Fibroblast of lung (primary cell): Measurements from ENCODE around the gene AMOTL1. TPM values are rescaled to one million over a fixed set of nuclear protein-coding genes. Genes with fewer than 3 reads are reported as not detected.

ENCODE experiments used
- DNase-seq, 2 donors: peaks; one replicate each; pipeline versions ENCODE4 v3.0.0 to v3.0.0-alpha.2; 2010; ENCODE audit warnings: low read depth in 2 of 2
- H2AFZ ChIP-seq: 2 replicates; pipeline ENCODE4 v1.5.1; 2012; ENCODE audit warnings: low read length, control low read depth, inconsistent platforms
- H3K27ac ChIP-seq: 2 replicates; pipeline ENCODE4 v1.5.1; 2011; ENCODE audit warnings: low read length, control low read depth; ENCODE audit not compliant: insufficient read depth
- H3K27me3 ChIP-seq: 2 replicates; pipeline ENCODE4 v1.5.1; 2011; ENCODE audit warnings: mild to moderate bottlenecking, low read length; ENCODE audit not compliant: control insufficient read depth, insufficient read depth
- H3K36me3 ChIP-seq: 2 replicates; pipeline ENCODE4 v1.5.1; 2011; ENCODE audit warnings: low read length; ENCODE audit not compliant: control insufficient read depth, insufficient read depth
- H3K4me1 ChIP-seq: 2 replicates; pipeline ENCODE4 v1.5.1; 2011; ENCODE audit warnings: low read length; ENCODE audit not compliant: control insufficient read depth, insufficient read depth; ENCODE audit errors: extremely low read depth
- H3K4me2 ChIP-seq: 2 replicates; pipeline ENCODE4 v1.5.1; 2011; ENCODE audit warnings: low read length, control low read depth; ENCODE audit not compliant: insufficient read depth; ENCODE audit errors: extremely low read depth
- H3K4me3 ChIP-seq, 4 experiments: fragments of 200-600 bp in 1 of 4; sonication (generic) in 1 of 4; replicated peaks in 1 of 4; 2 replicates each; pipeline ENCODE4 v1.5.1; 2011 to 2016; ENCODE audit warnings: low read length in 4 of 4, low read depth in 3 of 4, mild to moderate bottlenecking in 3 of 4, control low read depth in 2 of 4, inconsistent platforms in 1 of 4, mixed read lengths in 1 of 4; ENCODE audit not compliant: insufficient read depth in 1 of 4; ENCODE audit errors: control extremely low read depth in 1 of 4
- H3K79me2 ChIP-seq: 2 replicates; pipeline ENCODE4 v1.5.1; 2012; ENCODE audit warnings: mild to moderate bottlenecking, low read length, inconsistent platforms; ENCODE audit not compliant: control insufficient read depth, insufficient read depth
- H3K9ac ChIP-seq: 2 replicates; pipeline ENCODE4 v1.5.1; 2011; ENCODE audit warnings: mild to moderate bottlenecking, low read length, control low read depth; ENCODE audit not compliant: insufficient read depth
- H3K9me3 ChIP-seq: 2 replicates; pipeline ENCODE4 v1.5.1; 2012; ENCODE audit warnings: low read depth, low read length; ENCODE audit not compliant: control insufficient read depth, insufficient read depth
- H4K20me1 ChIP-seq: 2 replicates; pipeline ENCODE4 v1.5.1; 2011; ENCODE audit warnings: low read length; ENCODE audit not compliant: control insufficient read depth, insufficient read depth; ENCODE audit errors: extremely low read depth
- CTCF ChIP-seq, 2 donors: IDR thresholded peaks in 1 of 2; conservative IDR thresholded peaks in 1 of 2; 1 replicate in 1 of 2; 2 replicates in 1 of 2; pipeline ENCODE4 v1.5.1; 2011 to 2012; ENCODE audit warnings: low read length in 2 of 2, control low read depth in 1 of 2, inconsistent platforms in 1 of 2, low read depth in 1 of 2, mild to moderate bottlenecking in 1 of 2
- EZH2 ChIP-seq: IDR thresholded peaks from 2 replicates; pipeline ENCODE4 v1.5.1; 2012; ENCODE audit warnings: low read length, control low read depth, mild to moderate bottlenecking; ENCODE audit errors: missing control alignments
- polyA plus RNA-seq, 2 donors: library from polyadenylated mRNA; depleted of rRNA in 1 of 2; stranded (reverse) in 1 of 2; unstranded in 1 of 2; fragments of >200 nt; gene quantifications; 2 replicates each; pipeline ENCODE4 v1.2.1, GENCODE V29; 2011 to 2012; ENCODE audit warnings: missing spikeins in 1 of 2
- total RNA-seq: library from RNA; depleted of rRNA; stranded (reverse); fragments of >200 nt; gene quantifications from 2 replicates; pipeline ENCODE4 v1.2.1, GENCODE V29; 2014

Gene AMOTL1
- total and polyA plus RNA-seq, 2 donors (not counting 1 experiment from before 2014, with no cell fraction given): 38.0 to 63.7 TPM

- Histone ChIP-seq H3K9me3 (no peaks in the 10 kb centered on the region), H3K9ac (no peak overlapping the region), H3K4me1 (no peaks in the 10 kb centered on the region), H2AFZ (no peak overlapping the region), H4K20me1 (no peaks in the 10 kb centered on the region), H3K4me3 (no peak overlapping the region), H3K79me2 (no peaks in the 10 kb centered on the region), H3K36me3 (peaks cover 30% of the 10 kb centered on the region), H3K27ac (no peak overlapping the region), H3K4me2 (no peak overlapping the region), H3K27me3 (no peaks in the 10 kb centered on the region)
- peak in 1 of 2 donors; percentile 15 for DNase-seq
- TF ChIP-seq EZH2 (no peak), CTCF (conservative IDR thresholded peaks at IDR 0.05 in 1 of 2, IDR thresholded peaks at IDR 0.05 in 1 of 2; ENCODE audit: low read depth in 1 of 2, low read length in 2 of 2) (no peak)
Measured at GRCh38 chr11:94866231-94866822, 98.2 kb downstream of the AMOTL1 start.

- Histone ChIP-seq H3K9ac (no peak overlapping the region), H3K27ac (no peak overlapping the region), H4K20me1 (no peaks in the 10 kb centered on the region), H3K9me3 (no peaks in the 10 kb centered on the region), H3K79me2 (no peaks in the 10 kb centered on the region), H3K4me1 (no peaks in the 10 kb centered on the region), H3K4me3 (no peak overlapping the region), H3K27me3 (no peaks in the 10 kb centered on the region), H2AFZ (no peak overlapping the region), H3K36me3 (peaks cover 30% of the 10 kb centered on the region), H3K4me2 (no peak overlapping the region)
- no peak for DNase-seq
- TF ChIP-seq CTCF (conservative IDR thresholded peaks at IDR 0.05 in 1 of 2, IDR thresholded peaks at IDR 0.05 in 1 of 2; ENCODE audit: low read depth in 1 of 2, low read length in 2 of 2) (no peak), EZH2 (no peak)
Measured at GRCh38 chr11:94866936-94867795, 99.0 kb downstream of the AMOTL1 start.

GRCh38 chr11:94868468-94868867 is 100.3 kb downstream of the AMOTL1 start:
- DNase-seq: no peak
- Histone ChIP-seq H3K9ac (no peak overlapping the region), H3K9me3 (no peaks in the 10 kb centered on the region), H3K36me3 (peaks cover 30% of the 10 kb centered on the region), H4K20me1 (no peaks in the 10 kb centered on the region), H3K79me2 (no peaks in the 10 kb centered on the region), H2AFZ (no peak overlapping the region), H3K4me2 (no peak overlapping the region), H3K27me3 (no peaks in the 10 kb centered on the region), H3K4me3 (no peak overlapping the region), H3K27ac (no peak overlapping the region), H3K4me1 (no peaks in the 10 kb centered on the region)
- TF ChIP-seq CTCF (conservative IDR thresholded peaks at IDR 0.05 in 1 of 2, IDR thresholded peaks at IDR 0.05 in 1 of 2; ENCODE audit: low read depth in 1 of 2, low read length in 2 of 2) (no peak), EZH2 (no peak)
